ENCODE measurements around the gene FXYD6.

The FXYD6 gene

DNA sequence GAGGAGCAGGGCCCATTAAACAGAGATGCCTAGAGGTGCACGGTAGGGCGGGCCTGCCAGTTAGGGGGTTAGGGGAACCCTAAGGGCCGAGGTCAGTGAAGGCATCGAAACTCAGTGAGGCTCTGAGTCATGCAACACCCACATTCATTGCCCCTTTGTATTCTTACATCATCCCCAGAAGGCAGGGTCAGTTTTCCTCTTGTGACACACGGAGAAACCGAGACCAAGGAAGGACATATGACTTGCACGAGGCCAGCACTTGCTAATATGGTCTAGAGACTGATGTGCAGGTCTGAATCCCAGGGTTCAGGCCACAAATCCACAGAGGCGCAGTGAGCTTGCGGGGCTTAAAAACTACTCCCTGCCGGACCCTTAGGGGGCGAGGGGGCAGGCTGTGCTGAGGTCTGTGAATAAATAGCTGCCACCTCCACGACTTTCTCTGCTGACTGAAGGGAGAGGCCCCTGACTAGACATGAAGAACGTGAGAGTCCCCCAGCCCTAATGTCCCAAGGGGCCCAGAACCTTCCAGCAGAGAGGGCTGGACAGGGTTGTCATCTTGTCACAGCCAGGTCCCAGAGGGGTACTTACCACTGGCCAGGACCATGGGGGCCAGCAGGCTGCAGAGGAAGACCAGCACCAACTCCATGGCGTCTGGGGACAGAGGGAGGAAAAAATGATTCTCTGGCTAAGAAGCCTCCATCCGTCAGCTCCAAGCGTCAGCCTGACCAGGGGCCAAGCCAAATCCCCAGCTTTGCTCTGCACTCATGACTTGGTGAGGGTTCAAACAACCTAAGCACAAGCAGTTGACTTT is 34.1 kb downstream of the FXYD6 start:
- no peak overlapping the region for H3K4me3 ChIP-seq (ENCODE audit: low read depth, low read length)
- TF ChIP-seq, protein P1, sequence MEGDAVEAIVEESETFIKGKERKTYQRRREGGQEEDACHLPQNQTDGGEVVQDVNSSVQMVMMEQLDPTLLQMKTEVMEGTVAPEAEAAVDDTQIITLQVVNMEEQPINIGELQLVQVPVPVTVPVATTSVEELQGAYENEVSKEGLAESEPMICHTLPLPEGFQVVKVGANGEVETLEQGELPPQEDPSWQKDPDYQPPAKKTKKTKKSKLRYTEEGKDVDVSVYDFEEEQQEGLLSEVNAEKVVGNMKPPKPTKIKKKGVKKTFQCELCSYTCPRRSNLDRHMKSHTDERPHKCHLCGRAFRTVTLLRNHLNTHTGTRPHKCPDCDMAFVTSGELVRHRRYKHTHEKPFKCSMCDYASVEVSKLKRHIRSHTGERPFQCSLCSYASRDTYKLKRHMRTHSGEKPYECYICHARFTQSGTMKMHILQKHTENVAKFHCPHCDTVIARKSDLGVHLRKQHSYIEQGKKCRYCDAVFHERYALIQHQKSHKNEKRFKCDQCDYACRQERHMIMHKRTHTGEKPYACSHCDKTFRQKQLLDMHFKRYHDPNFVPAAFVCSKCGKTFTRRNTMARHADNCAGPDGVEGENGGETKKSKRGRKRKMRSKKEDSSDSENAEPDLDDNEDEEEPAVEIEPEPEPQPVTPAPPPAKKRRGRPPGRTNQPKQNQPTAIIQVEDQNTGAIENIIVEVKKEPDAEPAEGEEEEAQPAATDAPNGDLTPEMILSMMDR (IDR thresholded peaks at IDR 0.05; ENCODE audit: low read depth, low read length) = no peak

DNA sequence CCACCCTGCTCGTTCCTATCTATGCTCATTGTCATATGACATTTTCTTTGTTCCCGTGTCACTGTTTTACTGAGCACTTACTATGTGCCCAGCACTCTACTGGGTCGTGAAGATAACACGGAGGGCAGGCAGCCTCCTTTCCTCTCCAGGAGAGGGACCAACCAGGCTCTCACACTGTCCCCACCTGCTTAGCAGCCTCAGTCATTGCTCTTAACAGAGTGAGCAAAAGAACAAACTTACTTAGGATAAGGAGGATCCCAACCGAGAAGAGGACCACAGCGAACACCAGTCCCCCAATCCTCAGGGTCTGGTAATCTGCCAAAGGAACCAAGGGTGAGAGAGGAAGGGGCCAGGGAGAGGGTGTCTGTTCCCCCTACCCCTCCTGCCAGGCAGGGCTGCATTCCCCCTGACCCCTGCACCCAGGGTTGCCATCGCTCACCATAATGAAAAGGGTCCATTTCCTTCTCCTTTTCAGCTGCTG is 34.9 kb downstream of the FXYD6 start:
- TF ChIP-seq, protein P1 (IDR thresholded peaks at IDR 0.05; ENCODE audit: low read depth, low read length) = no peak
- no peak overlapping the region for H3K4me3 ChIP-seq (ENCODE audit: low read depth, low read length)

DNA sequence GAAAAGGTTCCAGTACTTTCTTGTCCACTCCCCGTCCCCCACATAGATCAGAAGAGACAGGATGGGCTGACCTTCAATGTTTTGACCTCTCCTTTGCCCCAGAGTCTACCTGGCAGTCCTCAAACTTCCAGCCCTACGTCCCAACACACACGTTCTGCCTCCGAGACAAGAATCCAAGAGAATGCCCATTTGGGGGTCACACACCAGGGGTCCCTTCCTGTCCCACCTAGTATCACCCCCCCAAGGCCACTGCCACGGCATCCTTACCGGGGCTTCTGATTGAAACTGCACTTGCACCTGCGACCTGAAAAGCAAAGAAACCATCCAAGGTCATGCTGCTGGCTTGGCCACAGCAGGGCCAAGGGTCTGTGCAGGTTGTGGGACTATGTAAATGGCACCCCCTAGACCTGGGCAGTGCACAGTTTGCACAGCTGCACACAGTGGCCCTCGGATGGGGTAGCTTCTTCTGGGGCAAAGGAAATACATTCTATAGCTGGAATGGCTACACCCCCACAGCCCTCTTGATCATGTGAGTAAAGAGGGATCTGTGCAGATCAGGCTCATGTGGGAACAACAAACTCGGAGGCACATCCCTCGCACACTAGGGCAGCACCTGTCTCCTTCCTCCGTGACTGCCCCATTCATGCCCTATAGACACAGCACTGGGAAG is 35.4 kb downstream of the FXYD6 start:
- H3K4me3 ChIP-seq (ENCODE audit: low read depth, low read length) = no peak overlapping the region
- TF ChIP-seq, protein P1 (IDR thresholded peaks at IDR 0.05; ENCODE audit: low read depth, low read length) = no peak

DNA sequence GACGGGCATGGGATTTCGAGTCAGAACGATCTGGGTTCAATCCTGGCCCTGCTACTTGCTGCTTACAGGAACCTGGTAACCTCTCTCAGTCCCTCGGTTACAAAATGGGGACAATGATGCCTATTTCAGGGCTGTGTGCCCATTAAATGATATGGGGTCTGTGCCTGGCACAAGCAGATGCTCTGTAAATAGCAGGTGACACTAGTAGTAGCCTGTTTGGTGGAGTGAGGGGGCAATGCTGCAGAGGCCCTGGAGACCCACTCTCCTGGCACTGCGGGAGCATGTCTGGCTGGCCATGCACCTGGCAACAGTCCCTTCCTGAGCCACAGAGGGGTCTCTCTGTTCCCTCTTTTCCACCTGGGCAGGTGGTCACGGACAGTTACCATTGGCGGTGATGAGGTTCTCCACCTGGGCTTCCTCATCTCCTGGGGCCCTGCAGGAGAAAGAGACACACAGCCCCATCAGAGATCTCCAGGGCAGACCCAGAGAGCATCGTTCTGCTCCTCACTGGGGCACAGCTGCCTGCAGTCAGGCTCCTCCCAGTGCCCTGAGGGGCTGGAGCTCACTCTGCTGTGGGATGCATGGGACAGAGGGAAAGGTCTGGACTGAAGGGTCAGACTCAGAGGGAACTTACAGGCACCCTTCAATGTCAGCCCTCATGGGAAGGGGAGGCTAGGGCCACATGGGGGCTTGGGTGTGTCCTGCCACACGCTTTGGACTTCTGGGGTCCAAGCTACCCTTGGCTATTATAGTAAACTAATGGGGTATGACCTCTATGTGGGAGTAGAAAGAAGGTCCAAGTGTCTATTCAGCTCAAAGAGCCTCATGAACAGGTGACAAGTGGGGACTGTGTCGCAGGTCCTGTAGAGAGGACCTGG is 36.3 kb downstream of the FXYD6 start:
- TF ChIP-seq, protein P1 (IDR thresholded peaks at IDR 0.05; ENCODE audit: low read depth, low read length) = no peak
- no peak overlapping the region for H3K4me3 ChIP-seq (ENCODE audit: low read depth, low read length)

DNA sequence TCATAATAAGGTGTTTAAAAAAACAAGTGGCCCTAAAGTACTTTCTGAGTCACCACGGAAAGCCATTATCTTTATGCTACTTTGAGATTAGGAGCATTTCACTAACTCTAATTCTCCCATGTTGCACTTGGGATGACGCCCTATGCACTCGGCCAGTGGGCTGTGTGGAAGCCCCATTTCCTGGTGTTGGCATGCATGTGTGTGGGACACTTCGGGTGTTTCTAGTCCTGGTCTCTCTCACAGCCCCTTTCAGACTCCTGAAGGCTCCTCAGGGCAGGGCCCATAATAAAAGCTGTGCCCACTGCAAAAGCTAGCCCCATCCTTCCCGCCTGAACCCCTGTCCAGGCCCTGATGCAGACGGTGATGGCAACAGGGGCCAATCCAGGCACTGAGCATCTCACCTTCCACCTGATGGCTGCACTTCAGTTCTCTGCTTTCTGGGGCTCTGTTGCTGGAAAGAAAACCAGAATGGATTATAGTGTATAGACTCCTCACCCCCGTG is 37.0 kb downstream of the FXYD6 start:
- TF ChIP-seq, protein P1 (IDR thresholded peaks at IDR 0.05; ENCODE audit: low read depth, low read length) = no peak
- H3K4me3 ChIP-seq (ENCODE audit: low read depth, low read length) = no peak overlapping the region

DNA sequence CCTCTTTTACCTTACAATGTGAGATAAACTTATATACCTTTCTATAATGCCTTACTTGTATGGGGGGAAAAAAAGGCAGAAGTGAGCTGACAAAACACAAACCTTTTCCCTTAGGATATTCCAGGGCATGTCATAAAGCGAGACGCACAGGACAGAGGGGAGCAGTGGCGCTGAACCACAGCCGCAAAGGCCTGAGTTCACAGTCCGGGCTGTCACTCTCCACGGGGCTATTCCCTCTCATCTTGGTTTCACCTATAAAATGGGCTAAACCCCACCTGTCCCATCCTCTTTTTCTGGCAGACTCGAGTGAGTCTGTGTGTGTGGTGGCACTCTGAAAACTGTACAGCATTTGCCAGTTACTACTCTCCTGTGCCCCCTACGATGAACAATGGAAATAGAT is 37.6 kb downstream of the FXYD6 start:
- TF ChIP-seq, protein P1 (IDR thresholded peaks at IDR 0.05; ENCODE audit: low read depth, low read length) = no peak
- no peak overlapping the region for H3K4me3 ChIP-seq (ENCODE audit: low read depth, low read length)
